ENCODE data around the gene HDGF.

DNA sequence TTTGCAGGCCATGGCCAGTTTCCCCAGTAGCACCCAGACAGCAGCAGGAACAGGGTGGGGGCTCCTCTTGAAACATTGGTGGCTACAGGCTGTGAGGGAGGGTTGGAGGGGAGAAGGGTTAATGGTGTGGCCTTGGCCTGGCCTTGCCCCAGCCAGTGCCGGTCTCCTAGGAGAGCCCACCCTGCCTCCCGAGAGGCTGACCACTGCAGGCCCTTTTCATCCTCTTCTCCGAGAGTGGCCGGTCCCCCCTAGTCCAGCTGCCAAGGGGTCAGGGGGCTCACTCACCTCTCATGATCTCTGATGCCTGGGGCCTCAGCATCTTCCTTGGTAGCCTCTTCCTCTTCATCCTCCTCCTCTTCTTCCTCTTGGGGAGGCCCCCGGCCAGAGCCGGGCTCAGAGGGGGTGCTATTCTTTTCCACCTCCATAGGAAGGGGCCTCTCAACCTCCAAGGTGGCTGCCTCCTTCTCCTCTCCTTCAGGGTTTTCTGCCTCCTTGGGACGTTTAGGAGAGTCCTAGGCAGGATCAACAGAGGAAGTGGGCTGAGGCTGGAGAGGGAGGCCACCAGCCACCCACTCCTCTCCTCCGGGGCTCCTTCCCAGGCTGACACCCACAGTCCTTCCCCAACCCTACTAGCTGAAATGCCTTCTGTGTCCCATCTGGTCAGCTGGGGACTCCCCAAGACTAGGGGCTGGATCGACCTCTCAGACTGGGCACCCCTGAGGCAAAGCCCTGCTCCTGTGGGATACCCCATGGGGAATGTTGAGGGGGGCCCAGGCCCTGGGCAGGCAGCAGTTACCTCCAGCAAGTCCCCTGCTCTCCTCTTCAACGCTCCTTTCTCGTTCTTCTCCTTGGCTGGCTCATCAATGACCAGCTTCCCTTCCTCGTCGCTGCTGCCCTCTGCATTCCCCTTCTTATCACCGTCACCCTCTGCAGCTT lies 7.8 kb downstream of the HDGF start:
- TF ChIP-seq TBP (optimal IDR thresholded peaks at IDR 0.05; ENCODE audit: low read depth, low read length) (no peak), BDP1 (IDR thresholded peaks at IDR 0.05; ENCODE audit: insufficient read depth, insufficient read length) (no peak), E2F4 (CRISPR knock-in tag; IDR thresholded peaks at IDR 0.05; ENCODE audit: low read depth) (no peak), SMAD3 (CRISPR knock-in tag; conservative IDR thresholded peaks at IDR 0.05) (no peak), ARNT (IDR thresholded peaks at IDR 0.05) (no peak), KAT8 (IDR thresholded peaks at IDR 0.05; ENCODE audit: low read depth) (no peak), EP300 (IDR thresholded peaks at IDR 0.05; ENCODE audit: low read length) (no peak), ADNP (tag; IDR thresholded peaks at IDR 0.05) (no peak)

Measured in K562 (cell line).